Heart left ventricle (tissue), 16 donors: ENCODE results near the gene DHX8. TPM values are rescaled to one million over a fixed set of nuclear protein-coding genes. Genes with fewer than 3 reads are reported as not detected.

Experiments used
- ATAC-seq, 4 donors: fragments of 200-7000 bp; cut with Tn5 transposase; one replicate each; pipeline ENCODE4 v1.9.1; 2020 to 2022; ENCODE audit warnings: moderate library complexity in 4 of 4, mild to moderate bottlenecking in 3 of 4, moderate number of reproducible peaks in 1 of 4
- DNase-seq, 5 donors: peaks; one replicate each; pipeline ENCODE4 v3.0.0-alpha.2; 2020
- H3K27ac ChIP-seq, 12 donors: fragments of 200-600 bp; sonication (generic) in 4 of 12; one replicate each; pipeline versions ENCODE4 v1.5.0 to v1.8.0; 2016 to 2022; ENCODE audit warnings: mild to moderate bottlenecking in 2 of 12
- H3K27me3 ChIP-seq, 9 donors: fragments of 200-600 bp; sonication (generic) in 2 of 9; one replicate each; pipeline versions ENCODE4 v1.5.1 to v1.8.0; 2016 to 2022; ENCODE audit warnings: mild to moderate bottlenecking in 3 of 9
- H3K36me3 ChIP-seq, 9 donors: fragments of 200-600 bp; sonication (generic) in 2 of 9; one replicate each; pipeline versions ENCODE4 v1.5.0 to v1.8.0; 2018 to 2022; ENCODE audit warnings: mild to moderate bottlenecking in 2 of 9
- H3K4me1 ChIP-seq, 12 donors: fragments of 200-600 bp; sonication (generic) in 4 of 12; one replicate each; pipeline versions ENCODE4 v1.5.0 to v1.8.0; 2016 to 2022; ENCODE audit warnings: mild to moderate bottlenecking in 3 of 12
- H3K4me3 ChIP-seq, 12 donors: fragments of 200-600 bp; sonication (generic) in 4 of 12; one replicate each; pipeline versions ENCODE4 v1.5.0 to v1.8.0; 2017 to 2022; ENCODE audit warnings: mild to moderate bottlenecking in 9 of 12, moderate library complexity in 4 of 12
- H3K9me3 ChIP-seq, 12 donors: fragments of 200-600 bp; sonication (generic) in 4 of 12; one replicate each; pipeline versions ENCODE4 v1.5.0 to v1.8.0; 2016 to 2022; ENCODE audit warnings: mild to moderate bottlenecking in 1 of 12
- POLR2A ChIP-seq, 2 donors: fragments of 450-650 bp; IDR thresholded peaks; one replicate each; pipeline ENCODE4 v1.6.1; 2017; ENCODE audit warnings: antibody characterized with exemption in 2 of 2, mild to moderate bottlenecking in 2 of 2, moderate library complexity in 2 of 2
- WGBS, 4 donors: extraction: QIAGEN DNeasy Blood & Tissue Kit in 2 of 4; methylation state at CpG; one replicate each; pipeline versions ENCODE4 v1.1.5 to v1.1.7; 2013 to 2018; 5-methylcytosine and 5-hydroxymethylcytosine counted together
- intact Hi-C, 10 donors: fragments of 100-400 bp; cut with DNase I; formaldehyde crosslinking; loops; one replicate each; pipeline versions ENCODE4 v1.11.1 to v1.14.2; 2022
- polyA plus RNA-seq, 2 donors: library from polyadenylated mRNA; stranded (reverse); fragments of 200-250 nt; gene quantifications; one replicate each; pipeline ENCODE4 v1.2.3, GENCODE V29; 2013
- total RNA-seq, 9 donors: library from RNA; depleted of rRNA in 2 of 9; stranded (reverse); fragments of >200 nt in 2 of 9; fragmentation: NEBNext Ultra II Directional in 3 of 9; extraction: Animal tissue kit (Norgen Biotek cat#: 25700) in 3 of 9; gene quantifications; one replicate each; pipeline versions ENCODE4 v1.1.0 to v1.2.4, GENCODE V29; 2016 to 2023
- TF ChIP-seq, protein P1 (sequence below), 12 donors: fragments of 200-600 bp; sonication (generic) in 4 of 12; IDR thresholded peaks; one replicate each; pipeline versions ENCODE4 v1.5.0 to v1.8.0; 2018 to 2022; ENCODE audit warnings: antibody characterized with exemption in 12 of 12, mild to moderate bottlenecking in 5 of 12
- donor health status: ischemic (EF 13 %, LVEDD 7.1; RV severe dilation, severe dysfunction).
- donor health status: healthy with polysubstance abuse.
- donor health status: DM: no; HTN: yes; CAD: no.
- donor health status: DM: no; HTN: no; CAD: no.
- donor health status: ischemic (EF 25% LVEDD 6.9; RV normal size, moderate dysfunction).
- donor health status: ischemic (EF 25% LVEDD 5.7; RV mildly dilated, moderate dysfunction).
- donor health status: healthy.
- donor health status: DM: yes; HTN: yes; CAD: no.
- donor health status: ischemic (EF 35%, LVEDD 5.7; RV mildly dilated, moderate dysfunction).
- donor health status: nonischemic (EF 11% LVEDD 7.7; RV severe dilation, severe dysfunction).
- donor health status: DM: yes; HTN: yes; CAD: no.
- donor health status: PGD.
- donor health status: ischemic (EF 29% LVEDD 5.4; RV normal size, mild dysfunction).
- donor health status: nonischemic (EF 23%, LVEDD 6.1; RV moderate dilation, normal function).

DHX8 gene
- total and polyA plus RNA-seq, 11 donors, result 13.4 to 41.0 (median 28.1) TPM

- H3K4me3 ChIP-seq, result peak overlapping the region in 1 of 12 donors; percentile 93
- no peak for TF ChIP-seq POLR2A (IDR thresholded peaks at IDR 0.05)
- TF ChIP-seq, protein P1, sequence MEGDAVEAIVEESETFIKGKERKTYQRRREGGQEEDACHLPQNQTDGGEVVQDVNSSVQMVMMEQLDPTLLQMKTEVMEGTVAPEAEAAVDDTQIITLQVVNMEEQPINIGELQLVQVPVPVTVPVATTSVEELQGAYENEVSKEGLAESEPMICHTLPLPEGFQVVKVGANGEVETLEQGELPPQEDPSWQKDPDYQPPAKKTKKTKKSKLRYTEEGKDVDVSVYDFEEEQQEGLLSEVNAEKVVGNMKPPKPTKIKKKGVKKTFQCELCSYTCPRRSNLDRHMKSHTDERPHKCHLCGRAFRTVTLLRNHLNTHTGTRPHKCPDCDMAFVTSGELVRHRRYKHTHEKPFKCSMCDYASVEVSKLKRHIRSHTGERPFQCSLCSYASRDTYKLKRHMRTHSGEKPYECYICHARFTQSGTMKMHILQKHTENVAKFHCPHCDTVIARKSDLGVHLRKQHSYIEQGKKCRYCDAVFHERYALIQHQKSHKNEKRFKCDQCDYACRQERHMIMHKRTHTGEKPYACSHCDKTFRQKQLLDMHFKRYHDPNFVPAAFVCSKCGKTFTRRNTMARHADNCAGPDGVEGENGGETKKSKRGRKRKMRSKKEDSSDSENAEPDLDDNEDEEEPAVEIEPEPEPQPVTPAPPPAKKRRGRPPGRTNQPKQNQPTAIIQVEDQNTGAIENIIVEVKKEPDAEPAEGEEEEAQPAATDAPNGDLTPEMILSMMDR (IDR thresholded peaks at IDR 0.05), result no peak
- no peak overlapping the region for H3K27ac ChIP-seq
- peaks cover 0 to 32% (median 0%) of the 10 kb centered on the region in 9 donors for H3K27me3 ChIP-seq
- H3K9me3 ChIP-seq, result no peaks in the 10 kb centered on the region
- WGBS, 4 donors, result 40 to 68% (median 53%) methylated on average over 7 of the region's 7 CpGs
- intact Hi-C loops, result no loop called here
- DNase-seq (no peak), ATAC-seq (no peak)
- no peaks in the 10 kb centered on the region for H3K36me3 ChIP-seq
- H3K4me1 ChIP-seq, result peaks cover 4 to 27% (median 14%) of the 10 kb centered on the region in 12 donors
Measured at GRCh38 chr17:43543771-43544575, 60.2 kb downstream of the DHX8 start.

DNA sequence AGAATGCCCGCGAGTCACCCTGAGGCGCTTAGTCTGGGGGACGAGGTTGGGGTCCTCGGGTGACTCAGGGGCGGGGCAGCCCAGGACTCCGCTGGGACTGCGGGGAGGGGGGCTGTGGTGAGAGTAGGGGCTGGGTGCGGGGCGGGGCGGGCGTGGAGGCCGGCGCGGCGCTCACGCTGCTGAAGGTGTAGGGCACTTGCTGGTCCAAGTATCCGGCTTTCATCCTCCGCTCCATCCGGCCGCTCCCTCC lies 61.5 kb downstream of the DHX8 start:
- intact Hi-C loops, result no loop called here
- Histone ChIP-seq H3K27me3 (peaks cover 0 to 32% (median 0%) of the 10 kb centered on the region in 9 donors), H3K36me3 (no peaks in the 10 kb centered on the region), H3K4me3 (peak overlapping the region; percentile 37 to 93 (median 67)), H3K9me3 (no peaks in the 10 kb centered on the region), H3K27ac (peak overlapping the region in 3 of 12 donors; percentile 30 to 59 (median 42)), H3K4me1 (peaks cover 4 to 27% (median 14%) of the 10 kb centered on the region in 12 donors)
- no peak for TF ChIP-seq POLR2A (IDR thresholded peaks at IDR 0.05)
- TF ChIP-seq, protein P1 (IDR thresholded peaks at IDR 0.05), result no peak
- ATAC-seq, result peak in 3 of 4 donors; percentile 15 to 48 (median 44)
- peak in 1 of 5 donors; percentile 36 for DNase-seq
- WGBS, 4 donors, result 0 to 1% (median 0%) methylated on average over 3 to 21 of the region's 21 CpGs

DNA sequence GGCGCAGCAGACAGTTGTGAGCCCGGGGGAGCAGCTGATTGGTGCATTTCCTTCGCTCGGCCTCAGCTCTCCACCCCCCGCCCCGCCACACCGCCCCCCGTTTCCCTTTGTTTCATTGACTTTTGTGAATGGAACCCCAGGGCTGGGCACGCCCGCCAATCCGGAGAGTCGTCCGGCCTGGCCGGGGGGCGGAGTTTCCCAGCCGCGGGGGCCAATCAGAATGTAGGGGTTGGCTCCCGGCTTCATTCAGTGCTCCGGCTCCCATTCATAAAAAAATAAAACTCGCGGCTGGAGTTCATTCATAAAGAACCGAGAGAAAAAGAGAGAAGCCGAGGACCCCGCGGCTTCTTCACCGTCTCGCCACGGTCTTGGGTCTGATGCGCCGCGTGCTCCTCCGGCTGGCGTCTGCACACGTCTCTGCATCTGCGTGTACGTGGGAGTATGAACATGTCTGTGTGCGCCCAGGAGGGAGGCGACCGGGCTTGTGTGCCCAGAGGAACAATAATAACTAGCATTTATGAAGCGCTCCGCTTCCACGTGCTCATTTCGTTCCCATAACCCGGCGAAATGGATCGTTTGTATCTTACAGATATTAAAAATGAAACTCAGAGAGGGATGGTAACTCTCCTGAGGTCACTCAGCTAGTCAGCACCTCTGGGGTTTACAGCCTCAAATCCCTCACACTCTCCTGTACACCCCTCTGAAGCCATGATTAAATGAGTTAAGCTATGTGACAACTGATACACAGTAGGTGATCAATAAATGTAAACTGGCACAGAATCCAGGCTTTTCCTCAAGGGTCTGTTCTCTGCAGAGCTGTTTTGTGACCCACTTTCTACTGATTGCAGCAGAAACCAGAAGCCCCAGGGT lies 62.8 kb downstream of the DHX8 start, which contains the start of gene ETV4:
ETV4 (minus strand) TSS at position 22 of the 870 bp plus-strand sequence. CDS start 723 bp downstream, outside the sequence.
- DNase-seq (peak; percentile 92 to 95 (median 94)), ATAC-seq (peak; percentile 90 to 97 (median 93))
- intact Hi-C loops, result no loop called here
- Histone ChIP-seq H3K36me3 (no peaks in the 10 kb centered on the region), H3K4me1 (peaks cover 4 to 23% (median 11%) of the 10 kb centered on the region in 12 donors), H3K27me3 (peaks cover 0 to 32% (median 0%) of the 10 kb centered on the region in 9 donors), H3K4me3 (peak within 1 kb of the TSS; percentile 37 to 93 (median 67)), H3K27ac (peak within 1 kb of the TSS in 4 of 12 donors; percentile 30 to 59 (median 46)), H3K9me3 (no peaks in the 10 kb centered on the region)
- TF ChIP-seq POLR2A (IDR thresholded peaks at IDR 0.05), result no peak
- TF ChIP-seq, protein P1 (IDR thresholded peaks at IDR 0.05), result no peak
- 1% methylated on average over 33 to 46 of the region's 46 CpGs for WGBS, 4 donors

DNA sequence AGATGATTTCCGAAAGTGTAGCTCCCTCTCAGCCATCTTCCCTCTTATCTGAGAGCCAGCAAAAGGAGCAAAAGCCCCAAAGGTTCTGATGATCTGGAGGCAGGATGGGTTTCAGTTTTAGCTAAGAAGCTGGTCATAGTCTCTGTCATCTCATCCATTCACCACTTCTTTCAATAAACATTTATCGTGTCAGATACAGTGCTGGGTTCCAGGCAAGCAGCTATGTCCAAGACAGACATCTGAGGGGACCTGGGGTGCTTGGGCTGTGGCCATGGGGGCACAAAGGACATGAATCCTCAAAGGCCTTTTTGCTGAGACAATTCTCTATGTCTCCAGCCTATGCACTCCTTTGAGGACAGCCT lies 63.4 kb downstream of the DHX8 start:
- Histone ChIP-seq H3K9me3 (no peaks in the 10 kb centered on the region), H3K4me1 (peaks cover 4 to 30% (median 12%) of the 10 kb centered on the region in 12 donors), H3K36me3 (no peaks in the 10 kb centered on the region), H3K27me3 (peaks cover 0 to 32% (median 0%) of the 10 kb centered on the region in 9 donors), H3K27ac (no peak overlapping the region), H3K4me3 (peak overlapping the region in 1 of 12 donors; percentile 69)
- DNase-seq, result no peak
- TF ChIP-seq, protein P1 (IDR thresholded peaks at IDR 0.05), result no peak
- TF ChIP-seq POLR2A (IDR thresholded peaks at IDR 0.05), result no peak
- intact Hi-C loops, result no loop called here
- no peak for ATAC-seq
- WGBS, 4 donors, result 63 to 77% (median 65%) methylated on average over 2 of the region's 2 CpGs
